ENCODE measurements around the gene IRGC. TPM values are rescaled to one million over a fixed set of nuclear protein-coding genes. Genes with fewer than 3 reads are reported as not detected.

IRGC gene
- total RNA-seq, 6 donors from 2014 or later = not detected

GRCh38 chr19:43691755-43692154 is 24.1 kb upstream of the IRGC start:
- Histone ChIP-seq H3K4me1 (no peaks in the 10 kb centered on the region), H3K9me3 (peaks cover 0 to 27% (median 23%) of the 10 kb centered on the region in 4 donors), H3K27ac (peak overlapping the region in 1 of 4 donors; percentile 62), H3K36me3 (no peaks in the 10 kb centered on the region), H3K27me3 (no peaks in the 10 kb centered on the region), H3K4me3 (no peak overlapping the region)
- TF ChIP-seq POLR2A (IDR thresholded peaks at IDR 0.05) (no peak), CTCF (IDR thresholded peaks at IDR 0.05) (no peak), POLR2AphosphoS5 (IDR thresholded peaks at IDR 0.05) (no peak), EP300 (IDR thresholded peaks at IDR 0.05) (no peak)
- DNase-seq (no peak), ATAC-seq (ENCODE audit: low FRiP score in 2 of 2) (no peak)
- WGBS, 2 donors = 85 to 96% methylated on average over 5 of the region's 5 CpGs

- TF ChIP-seq CTCF (IDR thresholded peaks at IDR 0.05) (no peak), POLR2A (IDR thresholded peaks at IDR 0.05) (no peak), EP300 (IDR thresholded peaks at IDR 0.05) (no peak), POLR2AphosphoS5 (IDR thresholded peaks at IDR 0.05) (no peak)
- WGBS, 2 donors = 62 to 83% methylated on average over 2 of the region's 2 CpGs
- Histone ChIP-seq H3K9me3 (peaks cover 0 to 27% (median 23%) of the 10 kb centered on the region in 4 donors), H3K4me3 (no peak overlapping the region), H3K4me1 (no peaks in the 10 kb centered on the region), H3K36me3 (no peaks in the 10 kb centered on the region), H3K27me3 (no peaks in the 10 kb centered on the region), H3K27ac (peak overlapping the region in 3 of 4 donors; percentile 48 to 79 (median 62))
- no peak for DNase-seq
- no peak for ATAC-seq (ENCODE audit: low FRiP score in 2 of 2)
These were observed 23.5 kb upstream of the IRGC start for GRCh38 chr19:43692385-43692784.

- no peaks in the 10 kb centered on the region for H3K27me3 ChIP-seq
- DNase-seq (no peak), ATAC-seq (ENCODE audit: low FRiP score in 2 of 2) (peak in 1 of 2 donors; percentile 54)
- no peak for TF ChIP-seq EP300 (IDR thresholded peaks at IDR 0.05)
- peak in 1 of 4 donors; percentile 43 for TF ChIP-seq POLR2A (IDR thresholded peaks at IDR 0.05)
- peak overlapping the region; percentile 48 to 79 (median 61) for H3K27ac ChIP-seq
- 60 to 72% methylated on average over 4 of the region's 4 CpGs for WGBS, 2 donors
- H3K4me1 ChIP-seq = no peaks in the 10 kb centered on the region
- no peak overlapping the region for H3K4me3 ChIP-seq
- H3K36me3 ChIP-seq = no peaks in the 10 kb centered on the region
- peaks cover 0 to 27% (median 23%) of the 10 kb centered on the region in 4 donors for H3K9me3 ChIP-seq
These were observed 23.0 kb upstream of the IRGC start for GRCh38 chr19:43692877-43693276.

GRCh38 chr19:43694553-43694952 is 21.3 kb upstream of the IRGC start:
- peaks cover 0 to 27% (median 23%) of the 10 kb centered on the region in 4 donors for H3K9me3 ChIP-seq
- 67 to 78% methylated on average over 5 of the region's 5 CpGs for WGBS, 2 donors
- TF ChIP-seq EP300 (IDR thresholded peaks at IDR 0.05) (no peak), POLR2AphosphoS5 (IDR thresholded peaks at IDR 0.05) (no peak), CTCF (IDR thresholded peaks at IDR 0.05) (no peak), POLR2A (IDR thresholded peaks at IDR 0.05) (no peak)
- no peaks in the 10 kb centered on the region for H3K27me3 ChIP-seq
- H3K27ac ChIP-seq = no peak overlapping the region
- DNase-seq (no peak), ATAC-seq (ENCODE audit: low FRiP score in 2 of 2) (no peak)
- no peak overlapping the region for H3K4me3 ChIP-seq
- peaks cover 3 to 8% (median 7%) of the 10 kb centered on the region in 4 donors for H3K4me1 ChIP-seq
- no peaks in the 10 kb centered on the region for H3K36me3 ChIP-seq

DNA sequence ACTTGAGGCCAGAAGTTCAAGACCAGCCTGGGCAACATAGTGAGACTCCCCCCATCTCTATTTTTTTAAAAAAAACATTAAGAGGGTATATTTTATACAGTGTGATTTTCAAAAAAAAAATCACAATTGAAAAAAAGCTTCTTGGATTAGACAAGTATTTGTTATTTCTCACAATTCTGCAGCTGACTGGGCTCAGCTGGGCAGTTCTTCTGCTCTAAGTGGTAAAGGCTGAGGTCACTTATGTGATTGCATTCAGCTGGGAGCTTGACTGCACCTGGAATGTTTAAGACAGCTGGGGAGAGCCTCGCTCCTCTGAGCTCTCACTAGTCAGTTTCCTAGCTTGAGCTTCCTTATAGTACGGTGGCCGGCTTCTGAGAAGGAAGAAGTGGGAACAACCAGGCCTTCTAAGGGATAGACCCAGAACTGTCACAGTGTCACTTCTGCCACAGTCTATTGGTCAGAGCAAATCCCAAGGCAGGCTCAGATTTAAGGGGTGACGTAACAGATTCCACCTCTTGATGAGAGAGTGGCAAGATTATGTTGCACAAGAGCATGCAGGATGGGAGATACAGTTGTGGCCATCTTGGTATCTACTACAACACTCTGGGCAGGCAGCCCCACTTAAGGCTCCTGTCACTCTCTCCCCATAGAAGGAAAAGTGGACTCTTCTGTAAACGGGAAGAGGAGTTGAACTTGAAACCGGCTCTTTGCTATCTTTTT is 19.7 kb upstream of the IRGC start:
- Histone ChIP-seq H3K27me3 (no peaks in the 10 kb centered on the region), H3K27ac (no peak overlapping the region), H3K36me3 (no peaks in the 10 kb centered on the region), H3K4me3 (no peak overlapping the region), H3K4me1 (peaks cover 9 to 24% (median 18%) of the 10 kb centered on the region in 4 donors), H3K9me3 (peaks cover 0 to 22% (median 16%) of the 10 kb centered on the region in 4 donors)
- 74 to 86% methylated on average over 6 of the region's 6 CpGs for WGBS, 2 donors
- no peak for ATAC-seq (ENCODE audit: low FRiP score in 2 of 2)
- no peak for TF ChIP-seq EP300 (IDR thresholded peaks at IDR 0.05)
- TF ChIP-seq CTCF (IDR thresholded peaks at IDR 0.05) = no peak
- DNase-seq = no peak

Data from upper lobe of left lung (tissue), 6 donors.